Stimulated activated CD8-positive, alpha-beta memory T cell treated with anti-CD3 and anti-CD28 coated beads, Interleukin-7, amount 100 ng/mL, for 4 hours (primary cell): ENCODE data around the gene NPAS2.

Experiments used
- DNase-seq, 2 donors: peaks; one replicate each; pipeline ENCODE4 v3.0.0-alpha.2; 2020; ENCODE audit warnings: low read depth in 2 of 2

The NPAS2 gene

GRCh38 chr2:100989666-100990065 is 169.7 kb downstream of the NPAS2 start:
- no peak for DNase-seq

GRCh38 chr2:100990166-100990565 is 170.2 kb downstream of the NPAS2 start:
- DNase-seq = no peak

GRCh38 chr2:100990650-100991403 is 170.9 kb downstream of the NPAS2 start:
- DNase-seq = no peak

GRCh38 chr2:100991404-100991773 is 171.4 kb downstream of the NPAS2 start:
- no peak for DNase-seq

GRCh38 chr2:100992262-100992661 is 172.3 kb downstream of the NPAS2 start:
- no peak for DNase-seq

GRCh38 chr2:100993294-100993693 is 173.4 kb downstream of the NPAS2 start:
- no peak for DNase-seq

GRCh38 chr2:100995309-100996075 is 175.6 kb downstream of the NPAS2 start:
- no peak for DNase-seq

GRCh38 chr2:100997509-100998234 is 177.7 kb downstream of the NPAS2 start:
- DNase-seq = no peak

- no peak for DNase-seq
Measured at GRCh38 chr2:100998235-100998573, 178.3 kb downstream of the NPAS2 start.

- DNase-seq = no peak
Measured at GRCh38 chr2:100999995-101000394, 180.1 kb downstream of the NPAS2 start.

GRCh38 chr2:101001691-101002561 is 182.0 kb downstream of the NPAS2 start, which contains the start of gene RPL31:
Gene RPL31 (plus strand): TSS chr2:101002289. CDS start chr2:101002702, 413 bp downstream.
- peak; percentile 95 to 96 for DNase-seq

- no peak for DNase-seq
Measured at GRCh38 chr2:101002562-101003277, 182.8 kb downstream of the NPAS2 start.

- no peak for DNase-seq
Measured at GRCh38 chr2:101003278-101003775, 183.4 kb downstream of the NPAS2 start.

- no peak for DNase-seq
Measured at GRCh38 chr2:101004620-101005325, 184.8 kb downstream of the NPAS2 start.

GRCh38 chr2:101006065-101006715 is 186.3 kb downstream of the NPAS2 start:
- DNase-seq = no peak

- DNase-seq = no peak
Measured at GRCh38 chr2:101007415-101008345, 187.7 kb downstream of the NPAS2 start.

GRCh38 chr2:101011152-101011551 is 191.2 kb downstream of the NPAS2 start:
- no peak for DNase-seq

GRCh38 chr2:101012054-101012705 is 192.2 kb downstream of the NPAS2 start:
- DNase-seq = no peak
